Measurements from ENCODE around the gene CCDC63.

GRCh38 chr12:110880651-110881050 lies 33.9 kb downstream of the CCDC63 start:
- TF ChIP-seq, protein P1, sequence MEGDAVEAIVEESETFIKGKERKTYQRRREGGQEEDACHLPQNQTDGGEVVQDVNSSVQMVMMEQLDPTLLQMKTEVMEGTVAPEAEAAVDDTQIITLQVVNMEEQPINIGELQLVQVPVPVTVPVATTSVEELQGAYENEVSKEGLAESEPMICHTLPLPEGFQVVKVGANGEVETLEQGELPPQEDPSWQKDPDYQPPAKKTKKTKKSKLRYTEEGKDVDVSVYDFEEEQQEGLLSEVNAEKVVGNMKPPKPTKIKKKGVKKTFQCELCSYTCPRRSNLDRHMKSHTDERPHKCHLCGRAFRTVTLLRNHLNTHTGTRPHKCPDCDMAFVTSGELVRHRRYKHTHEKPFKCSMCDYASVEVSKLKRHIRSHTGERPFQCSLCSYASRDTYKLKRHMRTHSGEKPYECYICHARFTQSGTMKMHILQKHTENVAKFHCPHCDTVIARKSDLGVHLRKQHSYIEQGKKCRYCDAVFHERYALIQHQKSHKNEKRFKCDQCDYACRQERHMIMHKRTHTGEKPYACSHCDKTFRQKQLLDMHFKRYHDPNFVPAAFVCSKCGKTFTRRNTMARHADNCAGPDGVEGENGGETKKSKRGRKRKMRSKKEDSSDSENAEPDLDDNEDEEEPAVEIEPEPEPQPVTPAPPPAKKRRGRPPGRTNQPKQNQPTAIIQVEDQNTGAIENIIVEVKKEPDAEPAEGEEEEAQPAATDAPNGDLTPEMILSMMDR (IDR thresholded peaks at IDR 0.05), result no peak
- TF ChIP-seq POLR2A (IDR thresholded peaks at IDR 0.05) (no peak), POLR2AphosphoS5 (IDR thresholded peaks at IDR 0.05) (no peak)
